H9 (cell line): ENCODE results near the gene LTBP4. TPM values are rescaled to one million over a fixed set of nuclear protein-coding genes. Genes with fewer than 3 reads are reported as not detected.
A peak's percentile ranks its signal among the peaks of the same experiment; 100 is the strongest.

Experiments
- DNase-seq: peaks from one replicate; pipeline ENCODE4 v3.0.0-alpha.2; 2017
- H2AFZ ChIP-seq: one replicate; pipeline ENCODE4 v1.6.1; 2013; ENCODE audit warnings: mild to moderate bottlenecking, low read length, control low read depth, moderate library complexity
- H2AK5ac ChIP-seq: 2 replicates; pipeline ENCODE4 v1.6.1; 2013; ENCODE audit warnings: low read length, control low read depth, mixed read lengths; ENCODE audit not compliant: insufficient read length
- H2BK120ac ChIP-seq: one replicate; pipeline ENCODE4 v1.6.1; 2013; ENCODE audit warnings: low read depth, mild to moderate bottlenecking, low read length, control low read depth, inconsistent platforms; ENCODE audit not compliant: poor library complexity, severe bottlenecking
- H2BK12ac ChIP-seq: 2 replicates; pipeline ENCODE4 v1.6.1; 2013; ENCODE audit warnings: low read length, control low read depth, mixed read lengths, low read depth; ENCODE audit not compliant: insufficient read length
- H2BK15ac ChIP-seq: 2 replicates; pipeline ENCODE4 v1.6.1; 2013; ENCODE audit warnings: low read depth, low read length, control low read depth
- H2BK20ac ChIP-seq: one replicate; pipeline ENCODE4 v1.6.1; 2013; ENCODE audit warnings: low read depth, mild to moderate bottlenecking, low read length, control low read depth, inconsistent platforms; ENCODE audit not compliant: poor library complexity, severe bottlenecking
- H2BK5ac ChIP-seq: 2 replicates; pipeline ENCODE4 v1.6.1; 2013; ENCODE audit warnings: low read length, control low read depth, mixed read lengths; ENCODE audit not compliant: insufficient read length
- H3K14ac ChIP-seq: 2 replicates; pipeline ENCODE4 v1.6.1; 2013; ENCODE audit warnings: low read length, control low read depth; ENCODE audit not compliant: insufficient read depth
- H3K18ac ChIP-seq: 2 replicates; pipeline ENCODE4 v1.6.1; 2013; ENCODE audit warnings: low read depth, mild to moderate bottlenecking, mixed read lengths, low read length, control low read depth; ENCODE audit not compliant: insufficient read length
- H3K23ac ChIP-seq: 2 replicates; pipeline ENCODE4 v1.6.1; 2013; ENCODE audit warnings: low read length, control low read depth, mixed read lengths, low read depth; ENCODE audit not compliant: insufficient read length
- H3K23me2 ChIP-seq: 2 replicates; pipeline ENCODE4 v1.6.1; 2013; ENCODE audit warnings: low read depth, mild to moderate bottlenecking, mixed read lengths, low read length, control low read depth; ENCODE audit not compliant: insufficient read length, poor library complexity, severe bottlenecking
- H3K27ac ChIP-seq: 2 replicates; pipeline ENCODE4 v1.5.1; 2013; ENCODE audit warnings: low read length, control low read depth, mixed read lengths, low read depth; ENCODE audit not compliant: insufficient read length
- H3K27me3 ChIP-seq: 2 replicates; pipeline ENCODE4 v1.6.1; 2013; ENCODE audit warnings: low read length, control low read depth, inconsistent platforms; ENCODE audit not compliant: insufficient read depth
- H3K4ac ChIP-seq: 2 replicates; pipeline ENCODE4 v1.6.1; 2013; ENCODE audit warnings: low read depth, mild to moderate bottlenecking, control low read depth, inconsistent platforms, low read length, moderate library complexity
- H3K4me1 ChIP-seq: 2 replicates; pipeline ENCODE4 v1.6.1; 2013; ENCODE audit warnings: low read length, control low read depth, inconsistent platforms; ENCODE audit not compliant: insufficient read depth
- H3K4me2 ChIP-seq: 2 replicates; pipeline ENCODE4 v1.6.1; 2013; ENCODE audit warnings: low read length, control low read depth, mixed read lengths; ENCODE audit not compliant: insufficient read length, insufficient read depth
- H3K56ac ChIP-seq: 2 replicates; pipeline ENCODE4 v1.6.1; 2013; ENCODE audit warnings: low read depth, mild to moderate bottlenecking, mixed read lengths, low read length, control low read depth; ENCODE audit not compliant: insufficient read length
- H3K79me1 ChIP-seq: 2 replicates; pipeline ENCODE4 v1.6.1; 2013; ENCODE audit warnings: low read depth, mild to moderate bottlenecking, moderate library complexity, low read length, control low read depth, inconsistent platforms; ENCODE audit not compliant: insufficient read depth, poor library complexity, severe bottlenecking
- H3K79me2 ChIP-seq: 2 replicates; pipeline ENCODE4 v1.6.1; 2013; ENCODE audit warnings: low read length, control low read depth, inconsistent platforms; ENCODE audit not compliant: insufficient read depth
- H3K9ac ChIP-seq: 2 replicates; pipeline ENCODE4 v1.6.1; 2013; ENCODE audit warnings: low read length, control low read depth, mixed read lengths; ENCODE audit not compliant: insufficient read length; ENCODE audit errors: extremely low read depth
- H3K9me3 ChIP-seq: one replicate; pipeline ENCODE4 v1.6.1; 2013; ENCODE audit warnings: low read depth, low read length, inconsistent platforms; ENCODE audit not compliant: control insufficient read depth
- H3T11ph ChIP-seq: one replicate; pipeline ENCODE4 v1.6.1; 2013; ENCODE audit warnings: mild to moderate bottlenecking, low read length, control low read depth, inconsistent platforms
- H4K20me1 ChIP-seq: one replicate; pipeline ENCODE4 v1.6.1; 2013; ENCODE audit not compliant: control insufficient read depth, insufficient read length, insufficient read depth
- H4K5ac ChIP-seq: 2 replicates; pipeline ENCODE4 v1.6.1; 2013; ENCODE audit warnings: low read depth, mild to moderate bottlenecking, mixed read lengths, low read length, control low read depth; ENCODE audit not compliant: insufficient read length
- H4K8ac ChIP-seq: replicated peaks from 2 replicates; pipeline ENCODE4 v1.6.1; 2013; ENCODE audit warnings: low read length, control low read depth, mixed read lengths, low read depth; ENCODE audit not compliant: insufficient read length
- H4K91ac ChIP-seq: 2 replicates; pipeline ENCODE4 v1.6.1; 2013; ENCODE audit warnings: low read depth, mild to moderate bottlenecking, moderate library complexity, mixed read lengths, low read length, control low read depth; ENCODE audit not compliant: insufficient read length
- H3K27ac Mint-ChIP-seq, 3 experiments: 2 replicates in 2 of 3; 3 replicates in 1 of 3; pipeline ENCODE4 v1.8.0; 2020 to 2021; ENCODE audit warnings: mixed read lengths in 3 of 3, mild to moderate bottlenecking in 1 of 3, moderate library complexity in 1 of 3
- H3K27me3 Mint-ChIP-seq: 2 replicates; pipeline ENCODE4 v1.8.0; 2021; ENCODE audit warnings: low read depth, mild to moderate bottlenecking, moderate library complexity, mixed read lengths
- H3K36me3 Mint-ChIP-seq, 3 experiments: 2 replicates in 2 of 3; 3 replicates in 1 of 3; pipeline ENCODE4 v1.8.0; 2020 to 2021; ENCODE audit warnings: low read depth in 3 of 3, mixed read lengths in 3 of 3; ENCODE audit not compliant: insufficient read depth in 1 of 3
- H3K4me1 Mint-ChIP-seq, 2 experiments: 2 replicates each; pipeline ENCODE4 v1.8.0; 2020; ENCODE audit warnings: mixed read lengths in 2 of 2
- H3K4me3 Mint-ChIP-seq, 2 experiments: 2 replicates in 1 of 2; 3 replicates in 1 of 2; pipeline ENCODE4 v1.8.0; 2020 to 2021; ENCODE audit warnings: mild to moderate bottlenecking in 2 of 2, mixed read lengths in 2 of 2, moderate library complexity in 1 of 2
- H3K9me3 Mint-ChIP-seq, 2 experiments: 2 replicates in 1 of 2; 3 replicates in 1 of 2; pipeline ENCODE4 v1.8.0; 2020; ENCODE audit warnings: mild to moderate bottlenecking in 2 of 2, mixed read lengths in 2 of 2, moderate library complexity in 1 of 2
- WGBS: extraction: QIAGEN DNeasy Blood & Tissue Kit; methylation state at CpG from one replicate; pipeline ENCODE4 v1.1.7; 2013; ENCODE audit warnings: missing lambda C conversion rate, low lambda C conversion rate, mixed read lengths; ENCODE audit not compliant: insufficient read length; ENCODE audit errors: extremely low coverage; 5-methylcytosine and 5-hydroxymethylcytosine counted together
- total RNA-seq: library from RNA; stranded (reverse); gene quantifications from 2 replicates; pipeline ENCODE4 v1.2.1, GENCODE V29; 2021
- TF ChIP-seq, protein P1 (sequence below): fragments of 200-600 bp; sonication (generic); conservative IDR thresholded peaks from 3 replicates; pipeline ENCODE4 v1.8.0; 2021; ENCODE audit warnings: antibody characterized with exemption, mild to moderate bottlenecking

The LTBP4 gene
- total RNA-seq, 1 experiment from 2014 or later, result 129 TPM

DNA sequence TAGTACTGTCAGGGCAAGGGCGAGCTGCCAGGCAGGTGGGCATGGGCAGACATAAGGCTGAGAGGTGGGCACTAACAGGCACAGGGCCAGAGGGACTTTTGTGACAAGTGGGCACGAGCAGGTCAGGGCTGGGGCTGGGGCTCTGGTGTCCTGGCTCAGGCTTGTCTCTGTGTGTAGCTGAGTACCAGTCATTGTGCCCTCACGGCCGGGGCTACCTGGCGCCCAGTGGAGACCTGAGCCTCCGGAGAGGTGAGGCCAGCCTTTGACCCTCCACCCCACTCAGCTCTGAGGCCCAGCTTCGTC, 21.6 kb downstream of the LTBP4 start:
- no peaks in the 10 kb centered on the region for H3K4me1 ChIP-seq
- no peaks in the 10 kb centered on the region for H3K79me2 ChIP-seq
- H3K9ac ChIP-seq, result no peak overlapping the region
- H3K18ac ChIP-seq, result no peak overlapping the region
- no peak overlapping the region for H2BK20ac ChIP-seq
- no peak for DNase-seq
- no peak overlapping the region for H3K4ac ChIP-seq
- H3K4me2 ChIP-seq, result no peak overlapping the region
- H3K79me1 ChIP-seq, result no peaks in the 10 kb centered on the region
- no peak overlapping the region for H3K56ac ChIP-seq
- Mint-ChIP-seq H3K4me1 (peaks cover 16 to 23% of the 10 kb centered on the region in 2 experiments), H3K4me3 (no peak overlapping the region), H3K36me3 (peaks cover 41 to 82% (median 66%) of the 10 kb centered on the region in 3 experiments; a peak in 6 of 7 replicates), H3K9me3 (peaks cover 0 to 3% of the 10 kb centered on the region in 2 experiments; a peak in 3 of 5 replicates), H3K27me3 (no peaks in the 10 kb centered on the region), H3K27ac (peak overlapping the region in 1 of 3 experiments; percentile 95; a peak in 1 of 7 replicates)
- no CpG with 5 or more reads among the region's 7 CpGs for WGBS
- no peak overlapping the region for H2AFZ ChIP-seq
- H3K23ac ChIP-seq, result no peak overlapping the region
- H4K91ac ChIP-seq, result no peak overlapping the region
- TF ChIP-seq, protein P1, sequence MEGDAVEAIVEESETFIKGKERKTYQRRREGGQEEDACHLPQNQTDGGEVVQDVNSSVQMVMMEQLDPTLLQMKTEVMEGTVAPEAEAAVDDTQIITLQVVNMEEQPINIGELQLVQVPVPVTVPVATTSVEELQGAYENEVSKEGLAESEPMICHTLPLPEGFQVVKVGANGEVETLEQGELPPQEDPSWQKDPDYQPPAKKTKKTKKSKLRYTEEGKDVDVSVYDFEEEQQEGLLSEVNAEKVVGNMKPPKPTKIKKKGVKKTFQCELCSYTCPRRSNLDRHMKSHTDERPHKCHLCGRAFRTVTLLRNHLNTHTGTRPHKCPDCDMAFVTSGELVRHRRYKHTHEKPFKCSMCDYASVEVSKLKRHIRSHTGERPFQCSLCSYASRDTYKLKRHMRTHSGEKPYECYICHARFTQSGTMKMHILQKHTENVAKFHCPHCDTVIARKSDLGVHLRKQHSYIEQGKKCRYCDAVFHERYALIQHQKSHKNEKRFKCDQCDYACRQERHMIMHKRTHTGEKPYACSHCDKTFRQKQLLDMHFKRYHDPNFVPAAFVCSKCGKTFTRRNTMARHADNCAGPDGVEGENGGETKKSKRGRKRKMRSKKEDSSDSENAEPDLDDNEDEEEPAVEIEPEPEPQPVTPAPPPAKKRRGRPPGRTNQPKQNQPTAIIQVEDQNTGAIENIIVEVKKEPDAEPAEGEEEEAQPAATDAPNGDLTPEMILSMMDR, result no peak
- H3K23me2 ChIP-seq, result no peaks in the 10 kb centered on the region
- H3K27me3 ChIP-seq, result no peaks in the 10 kb centered on the region
- no peak overlapping the region for H4K5ac ChIP-seq
- H3T11ph ChIP-seq, result no peak overlapping the region
- H4K8ac ChIP-seq, result no peak overlapping the region
- no peaks in the 10 kb centered on the region for H3K9me3 ChIP-seq
- H4K20me1 ChIP-seq, result no peaks in the 10 kb centered on the region
- no peak overlapping the region for H2AK5ac ChIP-seq
- no peak overlapping the region for H2BK120ac ChIP-seq
- H3K14ac ChIP-seq, result no peak overlapping the region
- H3K27ac ChIP-seq, result no peak overlapping the region
- H2BK5ac ChIP-seq, result no peak overlapping the region
- no peak overlapping the region for H2BK12ac ChIP-seq
- no peak overlapping the region for H2BK15ac ChIP-seq
